OCI-LY7 (cell line): ENCODE data around the gene ZDHHC3. TPM values are rescaled to one million over a fixed set of nuclear protein-coding genes. Genes with fewer than 3 reads are reported as not detected.
A peak's percentile ranks its signal among the peaks of the same experiment; 100 is the strongest.

Experiments
- BruUV-seq: library from RNA; stranded (reverse); fragments of 400-500 nt; replicated peaks from 2 replicates; lab custom pipeline; 2021; lab: Mats Ljungman, UMichigan
- CTCF ChIA-PET: fragments of 300-600 bp; sonication (Branson Sonifier 250); formaldehyde crosslinking; loops from one replicate; lab custom pipeline; 2022; ENCODE audit warnings: antibody characterized with exemption; ENCODE audit not compliant: unreplicated experiment; lab: Charles Lee
- POLR2A ChIA-PET: fragments of 300-600 bp; sonication (Branson Sonifier 250); formaldehyde crosslinking; loops from one replicate; lab custom pipeline; 2022; ENCODE audit warnings: antibody characterized with exemption; lab: Charles Lee
- DNase-seq: peaks from one replicate; pipeline ENCODE4 v3.0.0-alpha.2; 2015; ENCODE audit warnings: low spot score
- H2AFZ ChIP-seq: fragments of 200-600 bp; sonication (generic), shearing (Covaris generic); 2 replicates; pipeline ENCODE4 v1.6.1; 2014; ENCODE audit warnings: mild to moderate bottlenecking, antibody characterized with exemption, low read length, moderate library complexity
- H3K27ac ChIP-seq: fragments of 200-600 bp; sonication (generic); 2 replicates; pipeline ENCODE4 v1.5.1; 2014; ENCODE audit warnings: mixed run types, low read depth, mild to moderate bottlenecking, moderate library complexity, low read length, inconsistent platforms; ENCODE audit not compliant: poor library complexity, severe bottlenecking
- H3K36me3 ChIP-seq: fragments of 200-600 bp; sonication (generic); 2 replicates; pipeline ENCODE4 v1.6.1; 2014; ENCODE audit warnings: mild to moderate bottlenecking, antibody characterized with exemption, low read length, moderate library complexity, mixed read lengths; ENCODE audit not compliant: insufficient read depth
- H3K4me1 ChIP-seq: fragments of 200-600 bp; sonication (generic); 2 replicates; pipeline ENCODE4 v1.5.1; 2014; ENCODE audit warnings: mild to moderate bottlenecking, low read length; ENCODE audit not compliant: insufficient read depth, poor library complexity, severe bottlenecking
- H3K4me2 ChIP-seq: fragments of 200-600 bp; sonication (generic); 2 replicates; pipeline ENCODE4 v1.6.1; 2014; ENCODE audit warnings: mild to moderate bottlenecking, low read length
- H3K4me3 ChIP-seq: fragments of 200-600 bp; sonication (generic); 2 replicates; pipeline ENCODE4 v1.5.1; 2014; ENCODE audit warnings: mild to moderate bottlenecking, low read depth, low read length; ENCODE audit not compliant: poor library complexity, severe bottlenecking
- H3K79me2 ChIP-seq: fragments of 200-600 bp; sonication (generic); 2 replicates; pipeline ENCODE4 v1.6.1; 2016; ENCODE audit warnings: low read depth, mild to moderate bottlenecking, low read length, moderate library complexity, mixed read lengths; ENCODE audit not compliant: insufficient read depth
- H3K9me2 ChIP-seq: fragments of 200-600 bp; sonication (generic); 2 replicates; pipeline ENCODE4 v1.6.1; 2016; ENCODE audit warnings: mild to moderate bottlenecking, low read length, mixed read lengths; ENCODE audit not compliant: insufficient read depth
- H3K9me3 ChIP-seq: fragments of 200-600 bp; sonication (generic); 2 replicates; pipeline ENCODE4 v1.6.1; 2014; ENCODE audit warnings: mild to moderate bottlenecking, mixed run types, low read length, mixed read lengths
- H4K20me1 ChIP-seq: fragments of 200-600 bp; sonication (generic); 2 replicates; pipeline ENCODE4 v1.6.1; 2014; ENCODE audit warnings: mild to moderate bottlenecking, antibody characterized with exemption, low read length, moderate library complexity, mixed read lengths; ENCODE audit not compliant: insufficient read depth
- EZH2phosphoT487 ChIP-seq: fragments of 200-600 bp; sonication (generic); IDR thresholded peaks from 2 replicates; pipeline ENCODE4 v1.6.1; 2018; ENCODE audit warnings: low read depth, borderline replicate concordance, mild to moderate bottlenecking, mixed run types, antibody characterized with exemption, low read length, moderate library complexity, mixed read lengths
- intact Hi-C: fragments of 100-400 bp; cut with micrococcal nuclease; formaldehyde crosslinking; loops from one replicate; pipeline ENCODE4 v1.10.0; 2022; ENCODE audit not compliant: unreplicated experiment
- total RNA-seq, 2 experiments: library from RNA; depleted of rRNA in 1 of 2; stranded (reverse); fragments of >200 nt in 1 of 2; shearing (Covaris generic) in 1 of 2; gene quantifications; 2 replicates each; pipeline ENCODE4 v1.2.3, GENCODE V29; 2014 to 2022
- TF ChIP-seq, protein P1 (sequence below): fragments of 200-600 bp; sonication (generic); conservative IDR thresholded peaks from 2 replicates; pipeline ENCODE4 v1.5.1; 2014; ENCODE audit warnings: mild to moderate bottlenecking, antibody characterized with exemption, low read length, moderate library complexity, mixed read lengths

The ZDHHC3 gene
- total RNA-seq, 2 experiments from 2014 or later: 53.1 to 53.6 TPM

DNA sequence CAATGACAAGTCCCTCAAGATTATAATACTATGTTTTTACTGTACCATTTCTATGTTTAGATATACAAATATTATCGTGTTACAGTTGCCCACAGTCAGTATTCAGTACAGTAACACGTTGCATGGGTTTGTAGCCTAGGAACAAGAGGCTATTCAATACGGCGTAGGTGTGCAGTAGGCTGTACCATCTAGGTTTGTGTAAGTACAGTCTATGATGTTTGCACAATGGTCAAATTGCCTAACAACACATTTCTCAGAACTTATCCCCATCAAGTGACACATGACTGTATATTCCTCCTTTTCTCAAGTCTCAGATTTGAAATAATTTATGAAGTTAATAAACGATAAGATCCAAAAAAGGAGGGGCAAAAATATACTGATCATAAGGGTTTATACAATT is 21.7 kb downstream of the ZDHHC3 start:
- Histone ChIP-seq H4K20me1 (peaks cover 19% of the 10 kb centered on the region; the same call in 1 of the 2 replicates), H3K4me3 (no peak overlapping the region), H3K27ac (peak overlapping the region; percentile 23), H3K9me3 (no peaks in the 10 kb centered on the region), H2AFZ (no peak overlapping the region), H3K79me2 (0 out of 2 replicates have a peak, but pooled peaks cover 7% of the 10 kb centered on the region), H3K4me1 (peaks cover 50% of the 10 kb centered on the region), H3K36me3 (peaks cover 73% of the 10 kb centered on the region), H3K9me2 (no peaks in the 10 kb centered on the region), H3K4me2 (no peak overlapping the region)
- intact Hi-C loops: no loop called here
- DNase-seq: no peak
- BruUV-seq: no TSS peak
- ChIA-PET POLR2A (no interaction called here), CTCF (no interaction called here)
- TF ChIP-seq EZH2phosphoT487: no peak
- TF ChIP-seq, protein P1, sequence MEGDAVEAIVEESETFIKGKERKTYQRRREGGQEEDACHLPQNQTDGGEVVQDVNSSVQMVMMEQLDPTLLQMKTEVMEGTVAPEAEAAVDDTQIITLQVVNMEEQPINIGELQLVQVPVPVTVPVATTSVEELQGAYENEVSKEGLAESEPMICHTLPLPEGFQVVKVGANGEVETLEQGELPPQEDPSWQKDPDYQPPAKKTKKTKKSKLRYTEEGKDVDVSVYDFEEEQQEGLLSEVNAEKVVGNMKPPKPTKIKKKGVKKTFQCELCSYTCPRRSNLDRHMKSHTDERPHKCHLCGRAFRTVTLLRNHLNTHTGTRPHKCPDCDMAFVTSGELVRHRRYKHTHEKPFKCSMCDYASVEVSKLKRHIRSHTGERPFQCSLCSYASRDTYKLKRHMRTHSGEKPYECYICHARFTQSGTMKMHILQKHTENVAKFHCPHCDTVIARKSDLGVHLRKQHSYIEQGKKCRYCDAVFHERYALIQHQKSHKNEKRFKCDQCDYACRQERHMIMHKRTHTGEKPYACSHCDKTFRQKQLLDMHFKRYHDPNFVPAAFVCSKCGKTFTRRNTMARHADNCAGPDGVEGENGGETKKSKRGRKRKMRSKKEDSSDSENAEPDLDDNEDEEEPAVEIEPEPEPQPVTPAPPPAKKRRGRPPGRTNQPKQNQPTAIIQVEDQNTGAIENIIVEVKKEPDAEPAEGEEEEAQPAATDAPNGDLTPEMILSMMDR: no peak

DNA sequence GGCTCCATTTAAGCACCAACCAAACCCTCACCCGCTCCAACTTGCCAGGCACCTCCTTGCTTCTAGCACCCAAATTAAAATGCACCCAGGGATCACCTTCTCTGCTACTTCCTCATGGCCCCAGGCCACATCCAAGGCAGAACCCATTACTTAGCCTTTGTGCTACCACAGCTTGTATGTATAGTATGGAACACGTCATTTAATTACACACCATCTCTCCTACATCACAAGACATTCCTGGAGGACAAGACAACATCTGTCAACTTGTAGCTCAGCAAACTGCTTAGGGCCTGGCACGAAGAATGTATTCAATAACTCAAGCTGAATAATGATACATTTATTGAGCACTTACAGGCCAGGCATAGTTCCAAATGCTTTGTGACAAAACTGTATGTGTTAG is 23.3 kb downstream of the ZDHHC3 start:
- H3K27ac ChIP-seq: no peak overlapping the region
- POLR2A ChIA-PET: interaction anchor here (1.8 kb wide), 1 partner anchor 11 kb away, joined by 5 read pairs; no protein-coding TSS in a partner anchor
- BruUV-seq: no TSS peak

More for the DNA sequence above, 23.3 kb downstream of the ZDHHC3 start:
- no peak for DNase-seq
- Histone ChIP-seq H4K20me1 (peaks cover 19% of the 10 kb centered on the region; the same call in 1 of the 2 replicates), H3K4me3 (no peak overlapping the region), H3K4me1 (peaks cover 50% of the 10 kb centered on the region), H3K79me2 (0 out of 2 replicates have a peak, but pooled peaks cover 9% of the 10 kb centered on the region), H3K9me2 (no peaks in the 10 kb centered on the region), H3K4me2 (no peak overlapping the region), H2AFZ (no peak overlapping the region), H3K36me3 (peaks cover 57% of the 10 kb centered on the region), H3K9me3 (no peaks in the 10 kb centered on the region)
- intact Hi-C loops: no loop called here
- no peak for TF ChIP-seq EZH2phosphoT487
- TF ChIP-seq, protein P1: no peak
- CTCF ChIA-PET: interaction anchor here (0.7 kb wide), 1 partner anchor 16 kb away, joined by 3 read pairs; no protein-coding TSS in a partner anchor
